Activated CD8-positive, alpha-beta T cell treated with anti-CD3 and anti-CD28 coated beads for 36 hours (primary cell): Measurements from ENCODE around the gene CYP27B1. TPM values are rescaled to one million over a fixed set of nuclear protein-coding genes. Genes with fewer than 3 reads are reported as not detected.

Experiments used
- ATAC-seq: fragments of 200-7000 bp; cut with Tn5 transposase; one replicate; pipeline ENCODE4 v1.10.0; 2021; ENCODE audit warnings: mild to moderate bottlenecking, moderate library complexity
- CTCF ChIA-PET: fragments of 350-600 bp; sonication (Branson Sonifier 250); formaldehyde crosslinking; loops from one replicate; lab custom pipeline; 2021; ENCODE audit warnings: antibody characterized with exemption; lab: Charles Lee
- POLR2A ChIA-PET: fragments of 350-600 bp; sonication (Branson Sonifier 250); formaldehyde crosslinking; loops from one replicate; lab custom pipeline; 2021; ENCODE audit warnings: antibody characterized with exemption; lab: Charles Lee
- DNase-seq: peaks from one replicate; pipeline ENCODE4 v3.0.0-alpha.2; 2020
- H3K27ac Mint-ChIP-seq: one replicate; pipeline ENCODE4 v1.8.0; 2021; ENCODE audit warnings: mild to moderate bottlenecking, mixed read lengths
- H3K27me3 Mint-ChIP-seq: one replicate; pipeline ENCODE4 v1.8.0; 2021; ENCODE audit warnings: mixed read lengths
- H3K36me3 Mint-ChIP-seq: one replicate; pipeline ENCODE4 v1.8.0; 2021; ENCODE audit warnings: low read depth, mixed read lengths
- H3K4me1 Mint-ChIP-seq: one replicate; pipeline ENCODE4 v1.8.0; 2021; ENCODE audit warnings: low read depth, mixed read lengths
- H3K4me3 Mint-ChIP-seq: one replicate; pipeline ENCODE4 v1.8.0; 2021; ENCODE audit warnings: mild to moderate bottlenecking, moderate library complexity, mixed read lengths
- H3K9me3 Mint-ChIP-seq: one replicate; pipeline ENCODE4 v1.8.0; 2021; ENCODE audit warnings: mixed read lengths
- CTCF ChIP-seq: fragments of 200-600 bp; IDR thresholded peaks from one replicate; pipeline ENCODE4 v1.8.0; 2022; ENCODE audit warnings: antibody characterized with exemption, mild to moderate bottlenecking
- intact Hi-C: fragments of 100-400 bp; cut with micrococcal nuclease; formaldehyde crosslinking; loops from one replicate; pipeline ENCODE4 v1.10.0; 2022
- total RNA-seq, 2 experiments: library from RNA; stranded (reverse); gene quantifications; one replicate each; pipeline ENCODE4 v1.2.3, GENCODE V29; 2021

Gene CYP27B1
- total RNA-seq, 2 experiments from 2014 or later, result 7.6 to 7.9 TPM

- H3K27ac Mint-ChIP-seq, result peak overlapping the region; percentile 96
- TF ChIP-seq CTCF, result no peak
- no peaks in the 10 kb centered on the region for H3K9me3 Mint-ChIP-seq
- H3K36me3 Mint-ChIP-seq, result peaks cover 25% of the 10 kb centered on the region
- CTCF ChIA-PET, result interaction anchor here (1.0 to 13.4 kb wide), 17 partner anchors 10 to 236 kb away, joined by 3 to 122 read pairs (median 6); partner anchors contain the start of genes CDK4, CTDSP2, CYP27B1 and DCTN2
- H3K4me3 Mint-ChIP-seq, result peak overlapping the region; percentile 99
- H3K4me1 Mint-ChIP-seq, result peaks cover 28% of the 10 kb centered on the region
- ATAC-seq (peak; percentile 17), DNase-seq (no peak)
- POLR2A ChIA-PET, result interaction anchor here (0.8 to 2.0 kb wide), 9 partner anchors 10 to 144 kb away, joined by 3 to 10 read pairs (median 4); partner anchors contain the start of genes CTDSP2, EEF1AKMT3 and METTL1
- intact Hi-C loops, result loop anchor here (5.0 kb wide), 1 partner anchor 125 kb away; no protein-coding TSS in a partner anchor
- no peaks in the 10 kb centered on the region for H3K27me3 Mint-ChIP-seq
These were observed 15.3 kb upstream of the CYP27B1 start for GRCh38 chr12:57782243-57782607.

- ATAC-seq (no peak), DNase-seq (no peak)
- H3K27ac Mint-ChIP-seq, result peak overlapping the region; percentile 96
- H3K9me3 Mint-ChIP-seq, result no peaks in the 10 kb centered on the region
- CTCF ChIA-PET, result interaction anchor here (0.9 to 13.4 kb wide), 10 partner anchors 9 to 235 kb away, joined by 3 to 122 read pairs (median 4); partner anchors contain the start of genes CYP27B1, DCTN2 and EEF1AKMT3
- H3K4me3 Mint-ChIP-seq, result no peak overlapping the region
- no peak for TF ChIP-seq CTCF
- intact Hi-C loops, result loop anchor here (5.0 kb wide), 1 partner anchor 126 kb away; no protein-coding TSS in a partner anchor
- H3K4me1 Mint-ChIP-seq, result peaks cover 28% of the 10 kb centered on the region
- H3K36me3 Mint-ChIP-seq, result peaks cover 24% of the 10 kb centered on the region
- no peaks in the 10 kb centered on the region for H3K27me3 Mint-ChIP-seq
- POLR2A ChIA-PET, result interaction anchor here (1.0 to 2.0 kb wide), 5 partner anchors 9 to 114 kb away, joined by 3 to 10 read pairs (median 4); partner anchors contain the start of genes CTDSP2, EEF1AKMT3 and METTL1
These were observed 14.9 kb upstream of the CYP27B1 start for GRCh38 chr12:57781801-57782200.

- ATAC-seq, result no peak
- Mint-ChIP-seq H3K27ac (peak overlapping the region; percentile 96), H3K9me3 (no peaks in the 10 kb centered on the region), H3K4me3 (no peak overlapping the region), H3K4me1 (peaks cover 28% of the 10 kb centered on the region), H3K36me3 (peaks cover 19% of the 10 kb centered on the region), H3K27me3 (no peaks in the 10 kb centered on the region)
- intact Hi-C loops, result loop anchor here (5.0 kb wide), 1 partner anchor 126 kb away; no protein-coding TSS in a partner anchor
- no peak for TF ChIP-seq CTCF
- ChIA-PET POLR2A (interaction anchor here (1.0 to 1.1 kb wide), 3 partner anchors 9 to 114 kb away, joined by 3 to 7 read pairs (median 4); partner anchors contain the start of genes EEF1AKMT3 and METTL1), CTCF (interaction anchor here (0.9 to 13.4 kb wide), 9 partner anchors 9 to 124 kb away, joined by 3 to 122 read pairs (median 5); partner anchors contain the start of genes CYP27B1 and EEF1AKMT3)
- DNase-seq, result no peak
These were observed 14.4 kb upstream of the CYP27B1 start for GRCh38 chr12:57781244-57781643.

- Mint-ChIP-seq H3K36me3 (peaks cover 16% of the 10 kb centered on the region), H3K4me3 (no peak overlapping the region), H3K27ac (no peak overlapping the region), H3K27me3 (no peaks in the 10 kb centered on the region), H3K4me1 (peaks cover 28% of the 10 kb centered on the region), H3K9me3 (no peaks in the 10 kb centered on the region)
- ChIA-PET POLR2A (interaction anchor here (0.5 to 0.8 kb wide), 2 partner anchors 14 to 86 kb away, joined by 3 read pairs; partner anchors contain the start of gene CYP27B1), CTCF (interaction anchor here (0.5 to 13.4 kb wide), 4 partner anchors 17 to 123 kb away, joined by 3 to 122 read pairs (median 6); partner anchors contain the start of gene CYP27B1)
- intact Hi-C loops, result loop anchor here (5.0 kb wide), 1 partner anchor 127 kb away; no protein-coding TSS in a partner anchor
- no peak for DNase-seq
- TF ChIP-seq CTCF, result no peak
- ATAC-seq, result no peak
These were observed 13.5 kb upstream of the CYP27B1 start for GRCh38 chr12:57780284-57780897.
